Kidney glomerular epithelial cell (primary cell): ENCODE data around the gene SSTR3.
"Not testable (repeated sequence)": the region's sequence is repeated elsewhere in the genome, so short reads cannot be mapped to it uniquely, and the experiment has no call there.

Experiments used
- DNase-seq: peaks from one replicate; lab custom pipeline; 2025; lab: John Stamatoyannopoulos, UW

SSTR3 gene

GRCh38 chr22:37242395-37242918 lies 30.2 kb upstream of the SSTR3 start:
- DNase-seq = peak; percentile 27

GRCh38 chr22:37241351-37242142 lies 29.3 kb upstream of the SSTR3 start:
- no peak for DNase-seq

- DNase-seq = no peak
Observed at GRCh38 chr22:37240941-37241320, 28.7 kb upstream of the SSTR3 start.

GRCh38 chr22:37240240-37240940 lies 28.1 kb upstream of the SSTR3 start:
- no peak for DNase-seq

GRCh38 chr22:37239336-37240239 lies 27.3 kb upstream of the SSTR3 start:
- no peak for DNase-seq

- peak; percentile 25 for DNase-seq
Observed at GRCh38 chr22:37237371-37238268, 25.3 kb upstream of the SSTR3 start.

GRCh38 chr22:37235897-37236607 lies 23.8 kb upstream of the SSTR3 start:
- no peak for DNase-seq

GRCh38 chr22:37234736-37235711 lies 22.7 kb upstream of the SSTR3 start:
- DNase-seq = no peak

- DNase-seq = no peak
Observed at GRCh38 chr22:37233751-37234631, 21.7 kb upstream of the SSTR3 start.

GRCh38 chr22:37233371-37233750 lies 21.1 kb upstream of the SSTR3 start:
- DNase-seq = not testable (repeated sequence)

- DNase-seq = no peak
Observed at GRCh38 chr22:37232140-37232998, 20.1 kb upstream of the SSTR3 start.

GRCh38 chr22:37231406-37232139 lies 19.3 kb upstream of the SSTR3 start:
- no peak for DNase-seq

GRCh38 chr22:37230673-37231405 lies 18.6 kb upstream of the SSTR3 start:
- DNase-seq = no peak

- no peak for DNase-seq
Observed at GRCh38 chr22:37229805-37230672, 17.8 kb upstream of the SSTR3 start.
